LNCaP clone FGC (cell line): ENCODE data around the gene LRFN2.

Experiments used
- DNase-seq: peaks from one replicate; pipeline ENCODE4 v3.0.0-alpha.2; 2011; ENCODE audit warnings: low read depth
- H3K4me3 ChIP-seq: 2 replicates; pipeline ENCODE4 v1.5.1; 2011; ENCODE audit warnings: mild to moderate bottlenecking, low read depth, low read length, control low read depth
- CTCF ChIP-seq: IDR thresholded peaks from 2 replicates; pipeline ENCODE4 v1.5.1; 2012; ENCODE audit warnings: mild to moderate bottlenecking; ENCODE audit not compliant: control insufficient read depth, insufficient read depth; ENCODE audit errors: extremely low read depth

Gene LRFN2

GRCh38 chr6:40568062-40568708 lies 19.0 kb downstream of the LRFN2 start:
- no peak for TF ChIP-seq CTCF
- no peak for DNase-seq

GRCh38 chr6:40563111-40563510 lies 24.1 kb downstream of the LRFN2 start:
- no peak for DNase-seq
- no peak for TF ChIP-seq CTCF
- H3K4me3 ChIP-seq, result no peak overlapping the region

More at GRCh38 chr6:40568062-40568708, 19.0 kb downstream of the LRFN2 start:
- no peak overlapping the region for H3K4me3 ChIP-seq

- no peak overlapping the region for H3K4me3 ChIP-seq
- DNase-seq, result no peak
- TF ChIP-seq CTCF, result no peak
These were observed 28.1 kb downstream of the LRFN2 start for GRCh38 chr6:40559056-40559455.

- no peak for TF ChIP-seq CTCF
- no peak for DNase-seq
- no peak overlapping the region for H3K4me3 ChIP-seq
These were observed 29.1 kb downstream of the LRFN2 start for GRCh38 chr6:40558102-40558501.

GRCh38 chr6:40556881-40557280 lies 30.3 kb downstream of the LRFN2 start:
- no peak overlapping the region for H3K4me3 ChIP-seq
- no peak for TF ChIP-seq CTCF
- DNase-seq, result no peak

- TF ChIP-seq CTCF, result no peak
- H3K4me3 ChIP-seq, result no peak overlapping the region
- no peak for DNase-seq
These were observed 31.1 kb downstream of the LRFN2 start for GRCh38 chr6:40556023-40556422.

GRCh38 chr6:40555092-40555491 lies 32.1 kb downstream of the LRFN2 start:
- no peak for DNase-seq
- H3K4me3 ChIP-seq, result no peak overlapping the region
- TF ChIP-seq CTCF, result no peak
